CD4-positive, alpha-beta T cell treated with Interleukin-6 at 100 ng/mL for 8 hours (primary cell): ENCODE measurements around the gene RCVRN.

Source experiments
- DNase-seq: peaks from one replicate; pipeline ENCODE4 v3.0.0-alpha.2; 2020; ENCODE audit warnings: mixed read lengths, low spot score

The RCVRN gene

GRCh38 chr17:9898812-9899211, 6.3 kb downstream of the RCVRN start:
- no peak for DNase-seq

- DNase-seq, result no peak
Observed at GRCh38 chr17:9897372-9897968, 7.6 kb downstream of the RCVRN start.

- DNase-seq, result no peak
Observed at GRCh38 chr17:9895923-9896322, 9.1 kb downstream of the RCVRN start.

GRCh38 chr17:9894231-9894630, 10.8 kb downstream of the RCVRN start:
- no peak for DNase-seq

- DNase-seq, result no peak
Observed at GRCh38 chr17:9893411-9894012, 11.6 kb downstream of the RCVRN start.

- no peak for DNase-seq
Observed at GRCh38 chr17:9890124-9890523, 14.9 kb downstream of the RCVRN start.

GRCh38 chr17:9887508-9887907, 17.6 kb downstream of the RCVRN start:
- no peak for DNase-seq

- DNase-seq, result no peak
Observed at GRCh38 chr17:9886141-9886930, 18.7 kb downstream of the RCVRN start.

- no peak for DNase-seq
Observed at GRCh38 chr17:9883451-9883850, 21.6 kb downstream of the RCVRN start.

- no peak for DNase-seq
Observed at GRCh38 chr17:9880582-9880999, 24.5 kb downstream of the RCVRN start.

- DNase-seq, result no peak
Observed at GRCh38 chr17:9878786-9879525, 26.1 kb downstream of the RCVRN start.

- DNase-seq, result no peak
Observed at GRCh38 chr17:9878356-9878755, 26.7 kb downstream of the RCVRN start.

GRCh38 chr17:9875441-9875840, 29.6 kb downstream of the RCVRN start:
- no peak for DNase-seq

GRCh38 chr17:9874722-9875121, 30.3 kb downstream of the RCVRN start:
- DNase-seq, result no peak

GRCh38 chr17:9872852-9873251, 32.2 kb downstream of the RCVRN start:
- DNase-seq, result no peak

GRCh38 chr17:9868552-9868951, 36.5 kb downstream of the RCVRN start:
- DNase-seq, result no peak

GRCh38 chr17:9865586-9865985, 39.5 kb downstream of the RCVRN start:
- no peak for DNase-seq

GRCh38 chr17:9862949-9863348, 42.1 kb downstream of the RCVRN start:
- DNase-seq, result no peak

- DNase-seq, result no peak
Observed at GRCh38 chr17:9862220-9862619, 42.9 kb downstream of the RCVRN start.

GRCh38 chr17:9860851-9861250, 44.2 kb downstream of the RCVRN start:
- no peak for DNase-seq

- no peak for DNase-seq
Observed at GRCh38 chr17:9859781-9860180, 45.3 kb downstream of the RCVRN start.

- no peak for DNase-seq
Observed at GRCh38 chr17:9855036-9855435, 50.0 kb downstream of the RCVRN start.

GRCh38 chr17:9854255-9854654, 50.8 kb downstream of the RCVRN start:
- no peak for DNase-seq
